ENCODE measurements around the gene ACSS1.

The ACSS1 gene

GRCh38 chr20:25058847-25059810, 1.2 kb upstream of the ACSS1 start:
- DNase-seq = no peak

GRCh38 chr20:25057234-25058050, 497 bp downstream of the ACSS1 start:
- no peak for DNase-seq

- no peak for DNase-seq
These were observed 1.2 kb downstream of the ACSS1 start for GRCh38 chr20:25056690-25057233.

GRCh38 chr20:25055711-25056495, 2.0 kb downstream of the ACSS1 start:
- no peak for DNase-seq

- DNase-seq = no peak
These were observed 2.8 kb downstream of the ACSS1 start for GRCh38 chr20:25054995-25055629.

GRCh38 chr20:25054096-25054820, 3.7 kb downstream of the ACSS1 start:
- DNase-seq = no peak

- no peak for DNase-seq
These were observed 4.5 kb downstream of the ACSS1 start for GRCh38 chr20:25053255-25054031.

GRCh38 chr20:25052255-25053194, 5.4 kb downstream of the ACSS1 start:
- no peak for DNase-seq

- DNase-seq = no peak
These were observed 6.4 kb downstream of the ACSS1 start for GRCh38 chr20:25051386-25052155.

GRCh38 chr20:25050501-25051350, 7.2 kb downstream of the ACSS1 start:
- DNase-seq = no peak

- no peak for DNase-seq
These were observed 7.9 kb downstream of the ACSS1 start for GRCh38 chr20:25050082-25050481.

- DNase-seq = no peak
These were observed 8.5 kb downstream of the ACSS1 start for GRCh38 chr20:25049261-25050060.

- DNase-seq = no peak
These were observed 9.4 kb downstream of the ACSS1 start for GRCh38 chr20:25048519-25048952.

GRCh38 chr20:25047766-25048165, 10.2 kb downstream of the ACSS1 start:
- no peak for DNase-seq

GRCh38 chr20:25046736-25047666, 10.9 kb downstream of the ACSS1 start:
- DNase-seq = no peak

Data from DMS 273 treated with DMSO at 0.1 percent for 48 hours (cell line).